Loucy (cell line): Measurements from ENCODE around the gene CCK.

ENCODE experiments used
- EZH2phosphoT487 ChIP-seq: fragments of 200-600 bp; IDR thresholded peaks from 2 replicates; pipeline ENCODE4 v1.6.1; 2018; ENCODE audit warnings: antibody characterized with exemption, mild to moderate bottlenecking, moderate library complexity, borderline replicate concordance
- TF ChIP-seq, protein P1 (sequence below): fragments of 200-600 bp; sonication (generic); conservative IDR thresholded peaks from 2 replicates; pipeline ENCODE4 v1.5.1; 2014; ENCODE audit warnings: mild to moderate bottlenecking, antibody characterized with exemption, low read length

DNA sequence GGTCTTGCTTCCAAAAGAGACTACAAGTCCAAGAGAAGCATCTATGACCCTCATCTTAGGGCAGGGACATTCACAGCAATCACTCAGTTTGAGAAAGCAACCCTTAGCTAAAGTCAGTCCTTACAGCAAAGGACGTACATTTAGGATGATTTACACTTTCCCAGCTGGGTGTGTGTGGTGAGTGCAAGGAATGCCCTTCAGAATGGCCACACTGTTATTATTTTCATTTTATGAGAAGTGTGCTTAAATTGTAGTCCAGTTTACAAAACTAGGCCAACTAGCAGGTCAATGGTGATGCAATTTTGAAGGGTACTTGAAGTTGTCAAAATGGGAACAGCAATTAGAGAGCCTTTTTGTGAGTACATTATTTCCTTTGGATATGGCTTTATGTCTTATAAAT lies 26.0 kb upstream of the CCK start:
- TF ChIP-seq, protein P1, sequence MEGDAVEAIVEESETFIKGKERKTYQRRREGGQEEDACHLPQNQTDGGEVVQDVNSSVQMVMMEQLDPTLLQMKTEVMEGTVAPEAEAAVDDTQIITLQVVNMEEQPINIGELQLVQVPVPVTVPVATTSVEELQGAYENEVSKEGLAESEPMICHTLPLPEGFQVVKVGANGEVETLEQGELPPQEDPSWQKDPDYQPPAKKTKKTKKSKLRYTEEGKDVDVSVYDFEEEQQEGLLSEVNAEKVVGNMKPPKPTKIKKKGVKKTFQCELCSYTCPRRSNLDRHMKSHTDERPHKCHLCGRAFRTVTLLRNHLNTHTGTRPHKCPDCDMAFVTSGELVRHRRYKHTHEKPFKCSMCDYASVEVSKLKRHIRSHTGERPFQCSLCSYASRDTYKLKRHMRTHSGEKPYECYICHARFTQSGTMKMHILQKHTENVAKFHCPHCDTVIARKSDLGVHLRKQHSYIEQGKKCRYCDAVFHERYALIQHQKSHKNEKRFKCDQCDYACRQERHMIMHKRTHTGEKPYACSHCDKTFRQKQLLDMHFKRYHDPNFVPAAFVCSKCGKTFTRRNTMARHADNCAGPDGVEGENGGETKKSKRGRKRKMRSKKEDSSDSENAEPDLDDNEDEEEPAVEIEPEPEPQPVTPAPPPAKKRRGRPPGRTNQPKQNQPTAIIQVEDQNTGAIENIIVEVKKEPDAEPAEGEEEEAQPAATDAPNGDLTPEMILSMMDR, result no peak
- TF ChIP-seq EZH2phosphoT487, result no peak
